HG02938 (cell line): ENCODE data around the gene HFE.
"Not testable (repeated sequence)": the region's sequence is repeated elsewhere in the genome, so short reads cannot be mapped to it uniquely, and the experiment has no call there.

Experiments
- ATAC-seq: cut with Tn5 transposase; IDR thresholded peaks from one replicate; pipeline ENCODE4 v1.9.1; 2021; ENCODE audit warnings: mild to moderate bottlenecking, moderate library complexity; ENCODE audit not compliant: unreplicated experiment

The HFE gene

GRCh38 chr6:26058477-26059033, 28.7 kb upstream of the HFE start:
- not testable (repeated sequence) for ATAC-seq

- no peak for ATAC-seq
Observed at GRCh38 chr6:26059941-26060340, 27.3 kb upstream of the HFE start.

GRCh38 chr6:26064619-26065257, 22.5 kb upstream of the HFE start:
- ATAC-seq: no peak

- ATAC-seq: peak; percentile 89
Observed at GRCh38 chr6:26065952-26066380, 21.3 kb upstream of the HFE start.

DNA sequence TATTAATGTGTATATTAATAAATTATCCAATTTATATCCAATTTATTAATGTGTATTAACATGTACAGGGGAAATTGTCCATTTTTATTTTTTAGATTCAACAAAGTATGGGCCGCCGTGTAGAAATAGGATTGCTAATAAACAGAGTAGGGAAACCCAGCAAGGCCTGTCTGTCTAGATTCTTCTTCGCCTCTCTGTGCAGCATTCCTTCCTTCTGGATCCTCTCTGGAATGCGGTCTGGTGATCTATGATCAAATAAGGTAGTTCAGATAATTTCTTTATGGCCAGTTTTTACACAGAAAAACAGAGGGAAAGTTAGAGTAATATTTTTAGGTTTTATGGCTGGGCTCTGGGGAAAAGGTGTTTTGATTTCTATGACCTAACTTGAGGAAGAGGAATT, 19.9 kb upstream of the HFE start:
- ATAC-seq: no peak

GRCh38 chr6:26068036-26068435, 19.2 kb upstream of the HFE start:
- no peak for ATAC-seq

GRCh38 chr6:26071135-26071534, 16.1 kb upstream of the HFE start:
- ATAC-seq: no peak

DNA sequence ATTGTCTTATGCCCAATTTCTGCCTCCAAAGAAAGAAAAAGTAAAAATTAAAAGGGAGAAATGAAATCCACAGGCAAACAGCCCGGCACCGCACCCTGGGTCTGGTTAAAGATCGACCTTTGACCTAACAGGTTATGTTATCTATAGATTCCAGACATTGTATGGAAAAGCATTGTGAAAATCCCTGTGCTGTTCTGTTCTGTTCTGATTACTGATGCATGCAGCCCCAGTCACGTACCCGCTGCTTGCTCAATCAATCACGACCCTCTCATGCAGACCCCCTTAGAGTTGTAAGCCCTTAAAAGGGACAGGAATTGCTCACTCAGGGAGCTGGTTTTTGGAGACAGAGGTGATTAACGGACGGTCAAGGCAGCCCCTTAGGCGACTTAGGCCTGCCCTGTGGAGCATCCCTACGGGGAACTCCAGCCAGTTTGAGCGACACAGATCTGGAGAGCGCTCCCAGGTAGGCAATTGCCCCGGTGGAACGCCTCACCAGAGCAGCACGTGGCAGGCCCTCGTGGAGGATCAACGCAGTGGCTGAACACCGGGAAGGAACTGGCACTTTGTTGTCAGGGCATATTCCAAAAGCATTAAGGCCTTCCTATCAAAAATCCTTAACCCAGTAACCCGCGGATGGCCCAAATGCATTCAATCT, 12.0 kb upstream of the HFE start:
- no peak for ATAC-seq

GRCh38 chr6:26078066-26078465, 9.2 kb upstream of the HFE start:
- ATAC-seq: not testable (repeated sequence)

GRCh38 chr6:26081096-26081495, 6.1 kb upstream of the HFE start:
- ATAC-seq: not testable (repeated sequence)

DNA sequence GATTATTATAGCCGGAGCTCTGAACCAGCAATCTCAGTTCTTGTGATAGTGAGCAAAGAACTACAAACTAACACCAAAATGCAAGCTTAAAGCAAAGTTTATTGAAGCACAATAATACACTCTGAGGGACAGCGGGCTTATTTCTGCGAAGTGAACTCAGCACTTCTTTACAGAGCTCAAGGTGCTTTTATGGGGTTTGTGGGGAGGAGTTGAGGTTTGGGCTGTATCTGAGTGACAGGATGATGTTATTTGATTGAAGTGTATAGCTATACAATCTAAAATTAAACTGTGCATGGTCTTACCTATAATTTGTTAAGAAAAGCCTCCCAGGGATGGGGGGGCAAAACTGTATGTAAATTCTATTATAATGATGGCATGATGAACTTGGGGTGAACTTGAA, 1.0 kb upstream of the HFE start:
- no peak for ATAC-seq

- ATAC-seq: no peak
Observed at GRCh38 chr6:26088344-26088743, 1.1 kb downstream of the HFE start.

- ATAC-seq: no peak
Observed at GRCh38 chr6:26089272-26089671, 2.0 kb downstream of the HFE start.

- ATAC-seq: no peak
Observed at GRCh38 chr6:26092443-26092842, 5.2 kb downstream of the HFE start.

GRCh38 chr6:26094036-26094435, 6.8 kb downstream of the HFE start:
- no peak for ATAC-seq

GRCh38 chr6:26097268-26097875, 10.1 kb downstream of the HFE start:
- ATAC-seq: no peak

GRCh38 chr6:26103141-26103769, 16.0 kb downstream of the HFE start:
- no peak for ATAC-seq

- peak; percentile 85 for ATAC-seq
Observed at GRCh38 chr6:26103770-26104456, 16.7 kb downstream of the HFE start.

DNA sequence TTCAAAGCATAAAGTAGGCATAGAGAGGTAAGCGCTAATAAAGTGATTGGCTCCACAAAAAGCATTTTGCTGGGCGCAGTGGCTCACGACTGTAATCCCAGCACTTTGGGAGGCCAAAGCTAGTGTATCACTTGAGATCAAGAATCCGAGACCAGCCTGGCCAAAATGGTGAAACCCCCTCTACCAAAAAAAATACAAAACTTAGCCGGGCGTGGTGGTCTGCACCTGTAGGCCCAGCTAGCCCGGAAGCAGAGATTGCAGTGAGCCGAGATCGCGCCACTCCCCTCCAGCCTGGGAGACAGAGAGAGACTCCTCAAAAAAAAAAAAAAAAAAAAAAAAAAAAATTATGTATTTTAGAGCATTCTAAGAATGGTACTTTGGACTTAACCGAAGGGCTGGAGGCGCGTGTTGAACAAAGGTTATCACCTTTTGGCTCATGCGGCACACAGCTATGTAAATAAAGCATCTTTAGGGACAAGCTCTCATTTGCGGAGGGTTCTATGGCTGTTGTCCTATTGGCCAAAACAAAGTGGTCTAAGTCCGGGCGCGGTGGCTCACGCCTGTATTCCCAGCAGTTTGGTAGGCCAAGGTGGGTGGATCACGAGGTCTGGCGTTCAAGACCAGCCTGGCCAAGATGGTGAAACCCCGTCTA, 17.4 kb downstream of the HFE start:
- ATAC-seq: no peak

- no peak for ATAC-seq
Observed at GRCh38 chr6:26105109-26105730, 18.0 kb downstream of the HFE start.
